HEK293T (cell line): ENCODE results near the gene TNFRSF17.

Experiments used
- CTBP1 ChIP-seq: fragments of 450-650 bp; IDR thresholded peaks from 2 replicates; pipeline ENCODE4 v1.6.1; 2016; ENCODE audit warnings: borderline replicate concordance
- NFRKB ChIP-seq: fragments of 450-650 bp; IDR thresholded peaks from 2 replicates; pipeline ENCODE4 v1.6.1; 2016; ENCODE audit warnings: mild to moderate bottlenecking, moderate library complexity

- TF ChIP-seq NFRKB (no peak), CTBP1 (no peak)
Observed at GRCh38 chr16:12017558-12017957, 52.5 kb downstream of the TNFRSF17 start.
